Esophagus muscularis mucosa (tissue), 4 donors: ENCODE measurements around the gene CXXC5.

ENCODE experiments used
- CTCF ChIP-seq, 3 experiments: fragments of 200-600 bp in 2 of 3; fragments of 450-650 bp in 1 of 3; sonication (generic) in 2 of 3; IDR thresholded peaks; one replicate each; pipeline ENCODE4 v1.5.1; 2017 to 2019; ENCODE audit warnings: antibody characterized with exemption in 3 of 3, mild to moderate bottlenecking in 2 of 3, moderate library complexity in 1 of 3
- EP300 ChIP-seq: sonication (generic); formaldehyde crosslinking; IDR thresholded peaks from one replicate; pipeline ENCODE4 v1.6.1; 2017; ENCODE audit warnings: antibody characterized with exemption
- POLR2A ChIP-seq: fragments of 450-650 bp; IDR thresholded peaks from one replicate; pipeline ENCODE4 v1.6.1; 2017; ENCODE audit warnings: antibody characterized with exemption, moderate library complexity, mild to moderate bottlenecking, low read depth
- POLR2AphosphoS5 ChIP-seq, 2 donors: sonication (generic); formaldehyde crosslinking; IDR thresholded peaks; one replicate each; pipeline ENCODE4 v1.6.1; 2017; ENCODE audit warnings: antibody characterized with exemption in 2 of 2

- TF ChIP-seq CTCF (IDR thresholded peaks at IDR 0.05) (peak in 1 of 3 experiments; percentile 4), EP300 (no peak), POLR2A (no peak), POLR2AphosphoS5 (IDR thresholded peaks at IDR 0.05) (peak; percentile 26 to 47)
These were observed 9.9 kb upstream of the CXXC5 start for GRCh38 chr5:139638090-139638735.
